ENCODE measurements around the gene STXBP6.
"Not testable (repeated sequence)": the region's sequence is repeated elsewhere in the genome, so short reads cannot be mapped to it uniquely, and the experiment has no call there.

Gene STXBP6

GRCh38 chr14:24982472-24983155 is 67.3 kb downstream of the STXBP6 start:
- no peak for DNase-seq

- DNase-seq: no peak
Observed at GRCh38 chr14:24979725-24980239, 70.2 kb downstream of the STXBP6 start.

GRCh38 chr14:24978862-24979724 is 70.9 kb downstream of the STXBP6 start:
- DNase-seq: no peak

- DNase-seq: no peak
Observed at GRCh38 chr14:24976602-24977001, 73.3 kb downstream of the STXBP6 start.

- DNase-seq: no peak
Observed at GRCh38 chr14:24975393-24975792, 74.6 kb downstream of the STXBP6 start.

- no peak for DNase-seq
Observed at GRCh38 chr14:24974591-24975374, 75.2 kb downstream of the STXBP6 start.

GRCh38 chr14:24972844-24973243 is 77.1 kb downstream of the STXBP6 start:
- DNase-seq: no peak

GRCh38 chr14:24971255-24971654 is 78.7 kb downstream of the STXBP6 start:
- no peak for DNase-seq

- DNase-seq: no peak
Observed at GRCh38 chr14:24966579-24966964, 83.4 kb downstream of the STXBP6 start.

- DNase-seq: peak; percentile 42
Observed at GRCh38 chr14:24965934-24966578, 83.9 kb downstream of the STXBP6 start.

GRCh38 chr14:24965578-24965933 is 84.4 kb downstream of the STXBP6 start:
- no peak for DNase-seq

GRCh38 chr14:24964591-24964990 is 85.4 kb downstream of the STXBP6 start:
- no peak for DNase-seq

- DNase-seq: no peak
Observed at GRCh38 chr14:24964048-24964447, 85.9 kb downstream of the STXBP6 start.

- not testable (repeated sequence) for DNase-seq
Observed at GRCh38 chr14:24962118-24962517, 87.8 kb downstream of the STXBP6 start.

GRCh38 chr14:24960816-24961215 is 89.1 kb downstream of the STXBP6 start:
- DNase-seq: no peak

GRCh38 chr14:24959791-24960331 is 90.1 kb downstream of the STXBP6 start:
- no peak for DNase-seq

- no peak for DNase-seq
Observed at GRCh38 chr14:24958271-24958670, 91.7 kb downstream of the STXBP6 start.

GRCh38 chr14:24957814-24958213 is 92.1 kb downstream of the STXBP6 start:
- no peak for DNase-seq

- DNase-seq: no peak
Observed at GRCh38 chr14:24956104-24956503, 93.8 kb downstream of the STXBP6 start.

GRCh38 chr14:24954700-24955037 is 95.3 kb downstream of the STXBP6 start:
- no peak for DNase-seq

- DNase-seq: no peak
Observed at GRCh38 chr14:24954037-24954699, 95.8 kb downstream of the STXBP6 start.

Measured in left hindlimb (tissue), 1 donor.